ENCODE results near the gene SF3A1. TPM values are rescaled to one million over a fixed set of nuclear protein-coding genes. Genes with fewer than 3 reads are reported as not detected.
A peak's percentile ranks its signal among the peaks of the same experiment; 100 is the strongest.

The SF3A1 gene
- total RNA-seq, 1 experiment from 2014 or later, result 33.9 TPM

DNA sequence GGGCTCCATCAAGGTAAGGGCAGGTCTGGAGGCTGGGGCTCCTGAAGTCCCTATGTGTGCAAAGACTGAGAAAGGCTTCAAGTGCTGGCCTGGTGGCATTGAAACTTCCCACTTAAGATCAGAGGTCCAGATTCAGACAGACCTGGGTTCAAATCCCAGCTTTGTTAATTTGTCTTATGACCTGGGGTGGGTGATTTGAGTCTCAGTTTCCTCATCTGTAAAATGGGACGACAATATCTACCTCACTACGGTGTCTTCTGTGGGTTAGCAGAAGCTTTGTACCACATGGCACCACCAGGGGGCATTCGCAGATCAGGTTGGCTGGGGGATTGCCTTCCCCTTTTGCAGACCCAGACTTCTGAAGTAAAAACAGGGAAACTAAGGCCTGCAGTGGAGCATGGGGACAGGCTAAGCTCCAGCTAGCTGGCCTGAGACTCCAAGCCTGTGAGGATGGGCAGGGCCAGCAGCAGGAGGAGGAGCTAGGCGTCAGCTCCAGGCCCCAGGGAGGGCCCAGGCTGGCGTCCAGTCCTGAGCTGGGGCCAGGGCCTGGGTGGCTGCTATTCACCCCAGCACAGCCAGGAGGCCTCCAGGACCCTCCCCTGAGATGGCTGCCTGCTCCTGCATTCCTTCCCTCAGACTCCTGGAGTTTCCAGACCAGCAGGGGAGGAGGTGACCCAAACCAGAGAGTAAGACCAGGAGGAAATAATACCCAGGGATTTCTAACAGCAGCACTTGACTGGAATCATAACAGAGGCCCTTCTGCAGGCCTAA lies 68.9 kb downstream of the SF3A1 start:
- peak; percentile 90 for DNase-seq (ENCODE audit: low read depth)

GRCh38 chr22:30286813-30287647 lies 69.7 kb downstream of the SF3A1 start:
- DNase-seq (ENCODE audit: low read depth), result peak; percentile 48

- DNase-seq (ENCODE audit: low read depth), result no peak
Measured at GRCh38 chr22:30286331-30286730, 70.4 kb downstream of the SF3A1 start.

DNA sequence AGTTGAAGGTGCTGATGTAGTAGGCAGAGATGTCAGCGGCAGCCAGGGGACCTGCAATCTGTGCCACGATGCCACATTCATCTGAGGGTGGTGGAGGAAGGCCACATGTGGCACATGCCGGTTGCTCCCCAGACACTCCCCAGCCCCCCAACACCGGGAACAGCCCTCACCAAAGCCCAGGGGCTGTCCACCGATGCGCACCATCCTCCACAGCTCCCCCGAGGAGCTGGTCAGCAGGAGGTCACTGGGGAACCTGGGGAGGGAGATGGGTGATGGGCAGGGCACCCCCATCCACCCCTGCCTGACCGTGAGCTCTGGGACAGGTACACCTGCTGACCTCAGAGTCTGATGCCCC lies 70.9 kb downstream of the SF3A1 start:
- no peak for DNase-seq (ENCODE audit: low read depth)

GRCh38 chr22:30285176-30285845 lies 71.4 kb downstream of the SF3A1 start:
- no peak for DNase-seq (ENCODE audit: low read depth)

GRCh38 chr22:30284666-30285065 lies 72.0 kb downstream of the SF3A1 start:
- no peak for DNase-seq (ENCODE audit: low read depth)

- DNase-seq (ENCODE audit: low read depth), result no peak
Measured at GRCh38 chr22:30284172-30284571, 72.5 kb downstream of the SF3A1 start.

GRCh38 chr22:30283342-30283741 lies 73.4 kb downstream of the SF3A1 start:
- peak; percentile 53 for DNase-seq (ENCODE audit: low read depth)

DNA sequence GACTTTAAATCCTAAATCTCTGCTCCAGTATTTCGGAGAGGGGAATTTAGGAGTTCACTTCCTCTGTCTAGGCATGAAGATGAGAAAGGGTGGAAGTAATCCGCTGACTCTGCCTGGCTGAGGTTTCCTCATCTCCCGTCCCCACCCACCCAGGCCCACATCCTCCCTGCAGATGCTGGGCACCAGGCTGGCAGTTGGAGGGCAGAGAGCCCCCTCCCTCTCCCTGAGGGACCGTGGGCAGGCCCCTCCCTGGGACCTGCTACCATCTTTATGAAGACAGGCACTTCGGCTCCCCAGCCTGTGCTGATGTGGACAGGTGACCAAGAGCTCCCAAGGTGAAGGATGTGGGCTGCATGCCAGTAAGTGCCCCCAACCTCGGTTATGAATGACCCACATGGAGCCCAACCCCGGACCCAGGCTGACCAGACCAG lies 74.1 kb downstream of the SF3A1 start:
- no peak for DNase-seq (ENCODE audit: low read depth)

Other genes starting within 250 kb of the SF3A1 start
- gene LIF, start 110.1 kb downstream of the SF3A1 start, total RNA-seq (2014; rRNA removed; shearing (Covaris generic)), result 3.1 and 4.1 TPM in 2 replicates
- gene OSM, start 90.0 kb downstream of the SF3A1 start, total RNA-seq (2014; rRNA removed; shearing (Covaris generic)), result not detected in 2 replicates
- gene CASTOR1, start 67.4 kb downstream of the SF3A1 start, total RNA-seq (2014; rRNA removed; shearing (Covaris generic)), result 9.6 and 16.6 TPM in 2 replicates
- 18.5 and 23.2 TPM in 2 replicates for gene TBC1D10A, start 30.0 kb downstream of the SF3A1 start, total RNA-seq (2014; rRNA removed; shearing (Covaris generic))
- gene CCDC157, start 113 bp upstream of the SF3A1 start, total RNA-seq (2014; rRNA removed; shearing (Covaris generic)), result 1.8 and 2.9 TPM in 2 replicates
- 9.8 and 10.0 TPM in 2 replicates for gene RNF215, start 30.5 kb upstream of the SF3A1 start, total RNA-seq (2014; rRNA removed; shearing (Covaris generic))
- 9.7 and 15.3 TPM in 2 replicates for gene SEC14L2, start 40.1 kb upstream of the SF3A1 start, total RNA-seq (2014; rRNA removed; shearing (Covaris generic))
- gene MTFP1, start 68.9 kb upstream of the SF3A1 start, total RNA-seq (2014; rRNA removed; shearing (Covaris generic)), result 40.4 and 66.1 TPM in 2 replicates
- not detected in 2 replicates for gene SEC14L3, start 115.1 kb upstream of the SF3A1 start, total RNA-seq (2014; rRNA removed; shearing (Covaris generic))
- gene SEC14L4, start 148.8 kb upstream of the SF3A1 start, total RNA-seq (2014; rRNA removed; shearing (Covaris generic)), result 0.29 and 0.48 TPM in 2 replicates
- gene SEC14L6, start 189.8 kb upstream of the SF3A1 start, total RNA-seq (2014; rRNA removed; shearing (Covaris generic)), result not detected in 2 replicates
- not detected in 2 replicates for gene GAL3ST1, start 217.8 kb upstream of the SF3A1 start, total RNA-seq (2014; rRNA removed; shearing (Covaris generic))
- gene PES1, start 235.0 kb upstream of the SF3A1 start, total RNA-seq (2014; rRNA removed; shearing (Covaris generic)), result 56.8 and 64.3 TPM in 2 replicates